ENCODE measurements around the gene BZW1.
"Not testable (repeated sequence)": the region's sequence is repeated elsewhere in the genome, so short reads cannot be mapped to it uniquely, and the experiment has no call there.

The BZW1 gene

DNA sequence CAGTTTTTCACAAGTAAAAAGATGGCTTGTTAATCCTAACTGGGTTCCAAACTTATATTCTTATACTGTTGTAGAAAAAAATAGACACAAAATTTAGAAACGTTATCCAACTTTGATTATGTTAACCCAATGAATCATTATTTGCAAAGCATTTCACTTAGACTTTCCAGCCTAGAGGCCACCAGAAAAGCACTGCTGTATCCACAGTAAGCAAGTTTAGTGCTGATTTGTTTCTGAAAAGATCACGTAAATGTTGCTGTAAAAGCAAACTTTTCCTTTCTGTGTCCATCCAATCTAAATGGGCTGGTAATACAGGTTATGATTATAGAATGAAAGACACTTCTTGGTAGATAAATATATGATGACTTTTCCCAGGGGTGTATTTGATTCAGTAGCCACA is 17.6 kb upstream of the BZW1 start:
- DNase-seq: no peak

- DNase-seq: no peak
Measured at GRCh38 chr2:200795028-200795440, 16.7 kb upstream of the BZW1 start.

- no peak for DNase-seq
Measured at GRCh38 chr2:200796561-200796960, 15.1 kb upstream of the BZW1 start.

- no peak for DNase-seq
Measured at GRCh38 chr2:200797242-200797770, 14.4 kb upstream of the BZW1 start.

DNA sequence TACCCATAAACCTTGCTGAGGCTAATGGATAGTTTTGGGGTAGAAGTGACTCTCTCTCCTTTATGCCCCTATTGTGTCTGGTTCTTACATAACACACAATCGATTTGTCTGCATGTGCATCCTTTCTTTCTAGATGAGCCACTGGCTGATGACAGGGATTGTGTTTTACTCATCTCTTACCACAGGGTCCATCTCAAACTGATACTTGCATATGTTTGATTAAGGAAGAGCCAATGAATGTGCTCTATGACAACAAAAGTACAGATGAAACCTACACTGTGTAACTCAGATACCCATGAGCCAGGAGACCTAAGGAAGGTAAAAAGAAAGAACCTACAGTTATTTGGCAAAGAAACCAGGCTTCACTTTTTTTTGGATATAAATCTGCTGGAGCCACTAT is 13.2 kb upstream of the BZW1 start:
- no peak for DNase-seq

DNA sequence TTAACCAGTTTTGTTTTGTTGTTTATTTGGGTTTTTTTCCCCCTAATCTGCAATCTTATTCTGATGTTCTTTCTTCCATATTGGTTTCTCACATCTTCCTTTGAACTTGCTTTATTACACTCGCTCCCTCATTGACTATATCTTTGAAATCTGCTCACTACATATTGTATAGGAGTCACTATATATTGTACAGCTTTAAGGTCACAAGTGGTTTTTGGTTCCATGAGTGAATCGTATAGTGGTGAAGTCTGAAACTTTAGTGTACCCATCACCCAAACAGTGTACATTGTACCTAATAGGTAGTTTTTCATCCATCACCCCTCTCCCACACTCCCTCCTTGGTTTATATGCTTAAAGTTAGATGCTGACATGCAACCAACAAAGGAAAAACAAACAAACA is 11.3 kb upstream of the BZW1 start:
- no peak for DNase-seq

DNA sequence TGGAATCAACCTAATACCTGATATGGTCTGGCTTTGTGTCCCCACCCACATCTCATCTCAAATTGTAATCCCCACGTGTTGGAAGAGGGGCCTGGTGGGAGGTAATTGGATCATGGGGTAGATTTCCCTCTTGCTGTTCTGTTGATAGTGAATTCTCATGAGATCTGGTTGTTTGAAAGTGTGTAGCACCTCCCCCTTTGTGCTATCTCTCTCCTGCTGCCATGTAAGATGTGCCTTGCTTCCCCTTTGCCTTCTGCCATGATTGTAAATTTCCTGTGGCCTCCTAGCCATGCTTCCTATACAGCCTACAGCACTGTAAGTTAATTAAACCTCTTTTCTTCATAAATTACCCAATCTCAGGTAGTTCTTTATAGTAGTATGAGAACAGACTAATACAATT is 10.3 kb upstream of the BZW1 start:
- not testable (repeated sequence) for DNase-seq

DNA sequence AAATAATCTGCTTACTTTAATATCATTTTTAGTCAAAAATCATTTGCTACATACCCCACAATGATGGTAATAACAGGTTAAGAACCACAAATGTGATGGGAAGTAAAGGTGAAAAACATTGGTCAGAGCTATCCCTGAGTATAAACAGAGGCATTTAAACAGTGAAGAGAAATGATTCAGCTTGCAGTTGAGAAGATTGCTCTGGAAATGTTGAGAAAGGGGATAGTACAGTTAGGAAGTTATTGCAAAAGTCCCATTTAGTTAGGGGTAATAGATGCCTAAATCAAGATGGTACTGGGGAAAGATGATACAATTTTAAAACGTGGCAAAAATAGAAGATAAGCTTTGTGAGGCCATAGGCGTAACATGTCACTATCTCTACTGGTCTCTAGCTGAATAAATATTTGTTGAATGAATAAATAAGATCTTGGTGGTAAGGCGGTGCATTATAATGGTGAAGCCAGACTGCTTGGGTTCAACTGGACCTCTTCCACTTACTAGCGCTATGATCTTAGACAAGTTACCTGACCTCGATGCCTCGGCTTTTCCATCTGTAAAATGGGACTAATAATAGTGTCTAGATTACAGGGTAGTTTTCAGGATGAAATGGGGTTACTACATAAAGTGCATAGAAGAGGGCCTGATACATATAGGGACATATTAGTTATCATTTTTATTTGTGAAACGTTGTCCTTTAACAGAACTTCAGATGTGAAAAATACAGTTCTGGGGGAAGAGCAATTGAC is 2.0 kb upstream of the BZW1 start:
- no peak for DNase-seq

GRCh38 chr2:200810252-200810997 is 1.3 kb upstream of the BZW1 start:
- DNase-seq: no peak

DNA sequence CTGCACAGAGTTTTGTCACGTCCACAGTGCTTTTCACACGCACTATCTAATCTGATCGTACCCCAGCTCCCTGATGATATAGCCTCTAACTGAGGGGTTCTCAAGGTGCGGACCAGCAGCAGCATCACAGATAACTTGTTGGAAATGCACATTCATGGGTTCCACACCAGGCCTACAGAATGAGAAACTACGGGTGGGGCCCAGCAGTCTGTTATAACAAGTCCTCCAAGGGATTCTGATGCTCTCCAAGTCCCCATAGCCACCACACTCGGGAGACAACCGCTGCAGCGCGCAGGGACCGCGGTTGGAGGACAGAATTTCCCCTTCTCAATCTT is 745 bp upstream of the BZW1 start:
- DNase-seq: no peak

DNA sequence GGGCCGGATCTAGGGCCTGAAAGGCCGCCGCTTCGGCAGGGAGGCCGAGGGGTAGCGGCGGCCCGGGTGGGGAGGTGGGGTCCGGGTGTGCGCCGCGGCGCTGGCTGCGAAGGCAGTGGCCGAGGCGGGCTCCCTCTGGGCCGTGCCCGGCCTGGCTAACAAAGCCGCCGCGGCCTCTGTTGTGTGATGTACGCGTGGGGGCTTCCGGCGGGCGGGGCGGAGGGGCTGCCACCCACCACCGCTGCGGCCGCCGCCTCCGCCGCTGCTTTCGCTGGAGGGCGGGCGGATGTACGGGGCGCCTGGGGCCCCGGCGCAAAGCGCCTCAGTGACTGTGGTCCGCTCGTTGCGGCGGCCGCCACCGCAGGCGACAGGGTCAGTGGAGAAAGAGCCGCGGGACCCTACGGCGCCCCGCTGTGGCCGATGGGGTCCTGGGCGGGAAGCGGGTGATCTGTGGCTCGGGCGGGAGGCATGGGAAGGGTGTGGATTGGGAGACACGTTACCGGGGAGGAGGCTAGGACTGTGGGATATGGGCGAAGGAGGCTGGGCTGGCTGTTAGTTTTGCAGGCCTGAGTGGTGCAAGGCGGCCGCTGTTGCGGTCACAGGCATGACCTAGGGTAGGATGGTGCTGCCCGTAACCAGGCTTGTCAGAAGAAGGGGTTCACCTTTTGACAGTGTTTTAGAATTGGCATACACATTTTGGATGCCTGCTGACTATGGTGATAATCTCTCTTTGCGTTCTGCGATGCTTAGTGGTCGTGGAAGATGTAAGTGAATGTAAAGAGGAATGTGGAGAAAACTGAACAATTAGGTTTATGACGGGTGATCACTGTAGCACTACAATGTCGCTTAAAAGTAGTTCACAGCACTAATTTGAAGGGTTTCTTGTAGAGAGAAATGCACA is 662 bp downstream of the BZW1 start:
- no peak for DNase-seq

DNA sequence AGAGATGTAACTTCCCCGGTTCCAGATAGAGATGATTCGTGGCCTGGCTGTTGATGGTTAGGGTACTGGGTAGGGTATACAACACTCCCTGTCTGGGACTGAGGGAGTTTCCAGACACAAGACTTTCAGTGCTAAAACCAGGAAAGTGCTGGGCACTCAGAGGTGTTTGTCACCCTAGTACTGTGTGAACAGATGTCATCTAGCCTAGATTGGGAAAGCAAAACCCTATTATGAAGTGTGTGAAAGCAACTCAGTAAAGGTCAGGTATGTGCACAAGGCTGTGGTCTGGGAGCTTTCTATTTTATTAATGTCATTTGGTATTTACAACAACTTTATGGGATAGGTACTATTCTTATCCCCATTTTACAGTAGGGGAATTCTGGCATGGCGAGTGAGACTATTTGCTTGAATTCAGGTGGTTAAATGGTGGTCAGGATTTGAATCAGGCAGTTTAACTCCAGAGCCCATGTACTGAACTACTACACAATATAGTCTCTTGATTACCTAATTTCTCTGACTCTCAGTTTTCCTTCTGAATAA is 2.6 kb downstream of the BZW1 start:
- no peak for DNase-seq

DNA sequence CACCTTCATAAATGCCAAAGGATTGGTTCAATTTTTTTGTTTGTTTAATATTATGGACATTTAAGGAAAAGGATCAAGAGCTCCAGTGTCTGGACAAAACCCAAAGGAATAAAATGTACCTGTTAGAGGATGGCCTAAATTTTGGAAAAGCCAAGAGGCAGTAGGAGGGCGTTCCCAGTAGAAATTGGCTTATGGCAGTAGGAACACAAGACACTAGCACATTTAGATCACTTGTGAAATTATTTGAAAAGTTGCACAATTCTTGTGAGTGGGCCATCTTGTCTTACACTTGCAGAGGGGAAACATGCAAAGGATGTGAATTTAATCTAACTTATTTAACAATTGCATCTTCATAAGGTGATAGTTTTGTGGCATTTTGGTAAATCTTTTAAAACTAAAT is 3.2 kb downstream of the BZW1 start:
- DNase-seq: no peak

GRCh38 chr2:200818732-200819131 is 7.0 kb downstream of the BZW1 start:
- DNase-seq: not testable (repeated sequence)

DNA sequence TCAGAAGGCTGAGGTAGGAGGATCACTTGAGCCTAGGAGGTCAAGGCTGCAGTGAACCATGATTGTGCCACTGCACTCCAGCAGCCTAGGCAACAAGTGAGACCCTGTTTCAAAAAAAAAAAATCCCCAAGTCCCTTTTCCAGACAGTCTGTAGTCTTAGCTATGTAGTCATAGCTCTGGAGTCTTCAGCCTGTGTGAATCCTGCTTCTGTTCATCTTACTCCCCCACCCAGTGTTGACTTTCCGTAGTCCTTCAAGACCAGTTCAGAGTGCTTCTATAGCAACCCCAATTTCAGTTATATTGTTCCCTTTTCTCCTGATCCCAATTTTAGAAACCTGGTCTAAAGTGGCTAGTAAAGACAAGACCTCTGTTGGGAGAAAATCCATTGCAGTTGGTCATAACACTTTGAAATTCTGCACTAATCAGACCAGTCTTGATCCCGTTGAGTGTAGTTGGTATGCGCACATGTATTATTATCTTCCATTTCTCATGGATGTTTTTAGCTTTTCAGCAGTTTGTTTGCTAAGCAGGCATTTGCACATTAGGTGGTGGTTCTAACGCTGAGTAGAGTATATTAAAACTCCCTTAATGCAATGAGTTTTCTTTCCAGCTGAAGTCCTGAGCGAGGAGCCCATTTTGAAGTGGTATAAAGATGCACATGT is 9.0 kb downstream of the BZW1 start:
- no peak for DNase-seq

GRCh38 chr2:200821686-200822245 is 10.1 kb downstream of the BZW1 start:
- no peak for DNase-seq

GRCh38 chr2:200828104-200828503 is 16.4 kb downstream of the BZW1 start:
- no peak for DNase-seq

DNA sequence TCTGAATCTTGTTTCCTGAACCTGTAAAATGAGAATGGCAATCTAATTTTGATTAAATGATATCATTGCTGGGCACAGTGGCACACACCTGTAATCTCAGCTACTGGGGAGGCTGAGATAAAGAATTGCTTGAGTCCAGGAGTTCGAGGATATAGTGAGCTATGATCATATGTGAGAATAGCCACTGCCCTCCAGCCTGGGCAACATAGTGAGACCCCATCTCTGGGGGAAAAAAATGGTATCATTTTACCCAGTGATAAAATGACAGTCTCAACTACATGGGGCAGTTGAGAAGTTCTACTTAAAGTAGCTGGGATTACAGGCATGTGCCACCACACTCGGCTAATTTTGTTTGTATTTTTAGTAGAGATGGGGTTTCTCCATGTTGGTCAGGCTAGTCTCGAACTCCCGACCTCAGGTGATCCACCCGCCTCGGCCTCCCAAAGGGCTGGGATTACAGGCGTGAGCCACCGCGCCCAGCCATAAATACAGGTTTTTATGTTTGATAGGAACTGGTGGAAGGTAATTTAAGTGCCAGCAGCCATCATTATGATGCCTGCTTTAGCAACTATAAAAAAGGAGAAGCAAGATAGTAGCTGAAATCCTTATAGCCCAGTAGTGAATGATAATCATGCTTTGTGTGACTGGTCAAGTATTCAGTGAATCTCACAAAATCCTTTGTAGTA is 17.0 kb downstream of the BZW1 start:
- DNase-seq: no peak

GRCh38 chr2:200829258-200829655 is 17.5 kb downstream of the BZW1 start:
- no peak for DNase-seq

- DNase-seq: no peak
Measured at GRCh38 chr2:200834701-200835100, 23.0 kb downstream of the BZW1 start.

GRCh38 chr2:200839513-200839912 is 27.8 kb downstream of the BZW1 start:
- no peak for DNase-seq
